NCI-H226 (cell line): Measurements from ENCODE around the gene RGS6.

ENCODE experiments used
- DNase-seq: peaks from one replicate; pipeline ENCODE4 v3.0.0-alpha.2; 2015

Gene RGS6

DNA sequence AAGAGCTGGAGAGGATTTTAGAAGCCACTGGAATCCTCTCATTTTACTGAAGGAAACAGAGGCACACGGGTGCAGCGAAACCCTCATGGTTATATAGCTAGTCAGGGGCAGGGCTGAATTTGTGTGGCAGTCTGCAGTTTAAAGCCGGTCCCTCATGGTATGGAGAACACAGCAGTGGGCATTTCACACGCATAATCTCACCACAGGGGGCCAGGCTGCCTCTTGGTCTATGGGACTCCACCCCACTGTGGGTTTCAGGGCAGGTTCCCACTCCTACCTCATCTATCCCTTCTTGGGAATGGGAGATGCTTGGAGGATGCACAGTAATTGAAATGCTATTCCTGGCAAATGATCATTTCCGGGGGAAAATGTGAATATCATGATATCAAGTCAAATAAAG lies 400.6 kb downstream of the RGS6 start:
- no peak for DNase-seq

- no peak for DNase-seq
These were observed 401.1 kb downstream of the RGS6 start for GRCh38 chr14:72333357-72333756.

- DNase-seq, result no peak
These were observed 404.2 kb downstream of the RGS6 start for GRCh38 chr14:72336311-72336980.

DNA sequence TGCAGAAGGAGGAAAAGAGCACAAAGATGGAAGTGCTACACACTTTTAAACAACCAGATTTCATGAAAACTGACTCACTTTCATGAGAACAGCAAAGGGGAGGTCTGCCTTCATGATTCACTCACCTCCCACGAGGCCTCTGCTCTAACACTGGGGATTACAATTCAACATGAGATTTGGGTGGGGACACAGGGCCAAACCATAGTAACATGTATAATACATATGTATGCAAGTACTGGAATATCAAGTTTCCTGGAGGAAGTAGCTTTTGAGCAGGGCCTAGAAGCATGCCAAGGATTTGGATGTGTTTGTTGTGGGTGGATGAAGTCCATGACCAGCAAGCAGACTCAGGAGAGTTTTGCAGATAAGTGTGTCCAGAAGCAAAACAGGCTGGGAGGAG lies 409.0 kb downstream of the RGS6 start:
- DNase-seq, result no peak

- no peak for DNase-seq
These were observed 409.5 kb downstream of the RGS6 start for GRCh38 chr14:72341686-72342085.

GRCh38 chr14:72347118-72347517 lies 414.9 kb downstream of the RGS6 start:
- DNase-seq, result no peak

- DNase-seq, result no peak
These were observed 418.0 kb downstream of the RGS6 start for GRCh38 chr14:72350215-72350614.

DNA sequence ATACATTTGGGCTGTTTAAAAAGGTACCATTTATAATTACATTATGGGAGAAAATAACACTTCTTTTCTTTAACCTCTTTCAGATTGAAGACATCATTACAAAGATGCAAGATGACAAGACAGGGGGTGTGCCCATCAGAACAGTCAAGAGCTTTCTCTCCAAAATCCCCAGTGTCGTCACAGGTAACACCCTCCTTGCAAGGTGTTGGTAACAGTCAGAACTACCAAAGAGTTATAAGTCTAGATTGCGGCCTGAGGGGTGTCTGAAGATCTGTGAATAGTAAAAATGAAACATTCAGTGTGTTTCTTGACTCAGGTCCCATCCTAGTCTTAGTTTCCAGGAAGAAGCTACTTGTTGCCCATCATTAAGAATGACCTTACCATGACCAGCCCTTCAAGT lies 419.8 kb downstream of the RGS6 start:
- no peak for DNase-seq

DNA sequence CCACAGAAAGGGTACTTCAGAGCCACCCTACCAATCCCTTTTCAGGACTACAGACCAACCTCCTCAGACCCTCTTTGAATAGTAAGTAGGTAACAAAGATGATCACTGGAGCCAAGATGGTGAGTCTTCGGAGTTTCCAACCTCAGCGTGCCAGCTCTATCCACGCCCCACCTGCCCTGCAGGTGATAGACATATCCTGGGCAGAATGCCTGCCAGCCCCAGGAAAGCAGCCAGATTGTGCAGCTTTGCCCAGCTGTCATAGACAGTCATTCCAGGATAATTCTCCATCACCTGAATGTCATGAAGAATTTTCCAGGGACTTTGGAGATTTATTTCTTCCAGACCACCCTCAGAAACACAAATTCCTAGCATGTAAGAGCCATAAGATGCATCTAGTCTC lies 434.4 kb downstream of the RGS6 start:
- no peak for DNase-seq

- no peak for DNase-seq
These were observed 436.9 kb downstream of the RGS6 start for GRCh38 chr14:72369106-72369505.

DNA sequence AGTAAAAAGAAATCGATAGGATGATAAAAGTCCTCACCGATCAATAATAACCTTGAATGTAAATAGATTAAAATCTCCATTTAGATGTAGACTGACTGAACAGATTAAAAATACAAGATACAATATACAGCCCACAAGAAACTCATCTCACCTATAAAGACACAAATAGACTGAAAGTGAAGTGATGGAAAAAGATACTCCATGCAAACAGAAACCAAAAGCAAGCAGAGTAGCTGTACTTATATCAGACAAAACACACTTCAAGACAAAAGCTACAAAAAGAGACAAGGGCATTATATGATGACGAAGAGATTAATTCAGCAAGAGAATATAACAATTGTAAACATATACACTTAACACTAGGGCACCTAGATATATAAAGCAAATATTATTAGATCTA lies 444.8 kb downstream of the RGS6 start:
- DNase-seq, result no peak

DNA sequence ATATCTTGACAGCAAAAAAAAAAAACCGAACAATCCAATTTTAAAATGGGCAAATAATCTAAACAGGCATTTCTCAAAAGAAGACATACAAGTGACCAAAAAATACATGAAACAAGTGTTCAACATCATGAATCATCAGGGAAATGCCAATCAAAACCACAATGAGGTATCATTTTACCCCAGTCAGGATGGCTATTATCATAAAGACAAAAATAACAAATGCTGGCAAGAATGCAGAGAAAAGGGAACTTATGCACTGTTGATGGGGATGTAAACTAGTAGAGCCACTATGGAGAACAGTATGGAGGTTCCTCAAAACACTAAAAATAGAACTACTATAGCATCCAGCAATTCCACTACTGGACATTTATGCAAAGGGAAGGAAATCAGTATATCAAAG lies 448.2 kb downstream of the RGS6 start:
- DNase-seq, result no peak

DNA sequence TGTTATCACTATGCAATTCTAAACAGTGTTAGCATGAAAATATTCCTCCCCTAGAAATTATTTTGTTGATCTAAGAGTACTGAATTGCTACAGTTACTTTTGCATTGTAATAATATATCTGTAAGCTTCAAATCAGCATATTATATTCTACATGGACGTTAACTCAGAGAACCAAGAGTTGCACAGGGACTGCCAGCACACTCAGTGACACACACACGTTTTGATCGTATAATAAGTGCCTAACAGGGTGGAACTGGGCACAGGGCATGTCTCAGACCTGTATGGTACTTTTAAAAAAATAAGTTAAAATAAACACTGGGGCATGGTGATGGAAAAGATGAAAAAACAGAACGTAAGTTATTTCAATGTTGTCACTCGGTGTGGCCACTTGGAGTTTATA lies 451.6 kb downstream of the RGS6 start:
- DNase-seq, result no peak

DNA sequence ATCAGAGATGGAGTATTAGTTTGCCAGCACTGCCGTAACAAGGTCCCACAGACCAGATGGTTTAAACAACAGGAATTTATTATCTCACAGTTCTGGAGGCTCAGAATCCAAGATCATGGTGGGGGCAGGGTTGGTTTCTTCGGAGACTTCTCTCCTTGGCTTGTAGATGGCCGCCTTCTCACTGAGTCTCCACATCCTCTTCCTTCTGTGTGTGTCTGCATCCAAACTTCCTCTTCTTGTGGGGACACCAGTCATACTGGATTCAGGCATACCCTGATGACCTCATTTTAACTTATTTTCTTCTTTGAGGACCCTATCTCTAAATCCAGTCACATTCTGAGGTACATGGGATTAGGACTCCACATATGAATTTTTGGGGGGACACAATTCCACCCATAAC lies 455.5 kb downstream of the RGS6 start:
- no peak for DNase-seq

DNA sequence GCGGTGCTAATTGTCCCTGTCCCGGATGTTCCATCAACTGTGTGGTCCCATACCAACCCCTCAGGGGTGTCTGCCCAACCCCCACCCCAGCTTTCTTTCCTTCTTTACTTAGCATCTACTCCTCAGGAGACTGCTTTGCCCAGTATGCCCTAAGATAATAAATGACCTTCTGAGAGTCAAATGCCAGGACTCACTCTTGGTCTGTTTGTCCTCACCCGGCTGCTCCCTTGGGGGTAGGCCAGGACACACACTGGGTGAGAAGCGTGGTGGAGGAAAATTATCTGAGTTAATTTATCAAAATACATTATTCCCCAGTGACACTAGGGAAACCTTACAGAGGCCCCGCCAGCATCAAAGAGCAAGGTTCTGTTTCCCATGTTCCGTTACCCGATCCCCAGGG lies 457.0 kb downstream of the RGS6 start:
- DNase-seq, result no peak

GRCh38 chr14:72401101-72401625 lies 468.9 kb downstream of the RGS6 start:
- DNase-seq, result no peak

DNA sequence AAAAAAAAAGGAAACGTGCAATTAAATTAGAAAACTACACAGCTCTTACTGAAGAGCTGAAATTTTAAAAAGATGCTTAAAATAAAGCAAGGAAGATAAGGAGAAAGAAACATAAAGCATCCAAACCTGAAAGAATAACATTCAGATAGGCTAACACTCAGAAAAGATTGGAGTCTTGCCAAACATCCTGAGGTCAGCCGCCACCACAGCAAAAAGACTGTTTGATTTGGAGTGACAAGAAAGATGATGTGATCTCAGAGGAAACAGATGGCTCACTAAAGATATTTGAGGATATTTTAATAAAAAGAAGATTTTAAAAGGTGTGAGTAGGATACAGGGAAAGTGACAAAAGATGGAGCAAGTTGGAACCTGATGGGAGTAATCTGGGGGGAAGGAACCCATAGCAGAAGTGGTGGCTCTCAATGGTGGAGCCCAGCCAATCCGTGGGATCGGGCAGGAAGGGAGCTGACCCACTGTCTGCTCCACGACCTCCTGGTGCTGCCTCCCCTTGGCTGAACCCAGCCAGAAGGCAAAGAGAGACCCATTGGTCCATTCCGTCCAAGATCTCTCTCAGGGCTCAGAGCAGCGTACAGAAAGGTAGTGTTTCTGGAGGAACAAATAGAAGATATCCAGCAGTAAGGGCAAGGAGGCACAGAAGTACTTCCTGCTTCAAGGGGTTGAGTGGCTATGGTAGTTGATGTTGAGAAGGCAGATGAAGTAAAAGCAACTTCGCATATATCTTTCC lies 469.6 kb downstream of the RGS6 start:
- no peak for DNase-seq

- DNase-seq, result no peak
These were observed 470.1 kb downstream of the RGS6 start for GRCh38 chr14:72402377-72402772.

DNA sequence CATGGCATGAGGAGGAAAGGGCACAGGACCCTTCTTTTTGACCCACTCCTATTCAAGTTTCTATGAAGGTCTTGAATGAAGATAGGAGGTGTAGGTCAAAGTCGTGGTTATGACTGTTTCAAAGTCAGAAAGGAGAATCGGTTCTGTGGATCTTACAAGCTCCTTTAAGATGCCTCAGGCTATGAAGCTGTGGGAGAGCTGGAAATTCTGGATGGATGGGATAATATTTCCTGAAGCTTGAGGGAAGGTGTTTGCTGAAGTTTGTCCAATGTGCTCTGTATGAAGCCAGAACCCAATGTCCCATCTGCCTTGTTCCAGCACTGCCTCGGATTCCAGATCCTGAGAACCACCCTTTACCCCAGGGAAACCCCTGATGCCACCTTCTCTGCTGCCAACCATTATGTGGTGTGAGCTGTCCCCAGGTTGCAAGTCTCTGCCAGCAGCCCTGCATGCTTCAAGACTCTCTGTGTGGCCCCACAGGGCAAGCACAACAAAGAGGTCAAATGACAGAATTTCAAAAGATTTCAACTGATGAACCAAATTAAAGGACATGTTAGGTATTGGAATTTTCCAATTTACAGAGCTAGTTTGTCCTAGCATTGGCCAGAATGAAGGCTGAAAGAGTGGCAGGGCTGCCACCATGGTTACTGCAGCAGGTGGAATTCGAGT lies 472.0 kb downstream of the RGS6 start:
- DNase-seq, result no peak

- no peak for DNase-seq
These were observed 472.8 kb downstream of the RGS6 start for GRCh38 chr14:72404998-72405397.

- no peak for DNase-seq
These were observed 475.8 kb downstream of the RGS6 start for GRCh38 chr14:72408020-72408419.

GRCh38 chr14:72409047-72409446 lies 476.8 kb downstream of the RGS6 start:
- no peak for DNase-seq

DNA sequence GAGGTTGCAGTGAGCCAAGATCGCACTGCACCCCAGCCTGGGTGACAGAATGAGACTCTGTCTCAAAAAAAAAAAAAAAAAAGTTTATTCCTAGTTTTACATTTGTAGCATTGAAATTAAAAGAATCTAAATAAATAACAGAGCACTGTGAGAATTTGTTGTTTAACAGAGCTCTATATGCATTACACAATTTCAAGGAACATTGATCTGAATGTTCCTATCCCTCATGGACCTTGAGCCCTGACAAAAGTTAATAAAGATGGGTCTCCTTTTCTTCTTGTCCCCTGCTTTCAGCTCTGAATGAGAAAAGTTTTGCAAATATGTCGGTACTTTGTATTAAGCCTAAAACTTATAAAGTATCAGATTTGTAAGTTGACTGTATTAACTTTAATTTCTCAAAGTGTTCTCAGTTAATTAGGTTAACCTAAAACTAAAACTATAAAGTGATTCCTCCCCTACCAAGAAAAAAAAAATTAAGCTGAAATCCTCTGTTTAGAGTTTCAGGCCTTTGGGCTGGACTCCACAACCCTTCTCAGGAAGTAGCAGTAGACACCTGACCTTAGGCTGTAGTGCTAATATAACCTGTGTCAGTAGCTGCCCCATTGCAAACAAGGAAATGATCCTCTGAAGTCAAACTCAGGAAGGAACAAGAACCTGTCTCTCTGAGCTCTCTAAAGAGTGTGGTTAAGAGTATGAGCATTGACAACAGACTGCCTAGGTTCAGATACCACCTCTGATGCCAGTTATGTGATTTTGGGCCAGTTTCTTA lies 484.0 kb downstream of the RGS6 start:
- DNase-seq, result no peak
